Trophoblast cell (in vitro differentiated cells and primary cell): ENCODE results near the gene GPT2.

Experiments used
- DNase-seq, 2 donors: peaks; one replicate each; pipeline ENCODE4 v3.0.0-alpha.2; 2016
- H2AFZ ChIP-seq: 2 replicates; pipeline ENCODE4 v1.6.1; 2013; ENCODE audit warnings: low read length, moderate library complexity, mild to moderate bottlenecking; ENCODE audit not compliant: insufficient read depth, poor library complexity
- H2AK5ac ChIP-seq: 2 replicates; pipeline ENCODE4 v1.6.1; 2013; ENCODE audit warnings: mild to moderate bottlenecking, low read length
- H2BK120ac ChIP-seq: 2 replicates; pipeline ENCODE4 v1.6.1; 2013; ENCODE audit warnings: low read length, mild to moderate bottlenecking, moderate library complexity; ENCODE audit not compliant: insufficient read depth, poor library complexity
- H2BK12ac ChIP-seq: 2 replicates; pipeline ENCODE4 v1.6.1; 2013; ENCODE audit warnings: mild to moderate bottlenecking, low read length, moderate library complexity
- H2BK5ac ChIP-seq: 2 replicates; pipeline ENCODE4 v1.6.1; 2013; ENCODE audit warnings: low read length, low read depth, moderate library complexity, mild to moderate bottlenecking; ENCODE audit not compliant: poor library complexity
- H3K14ac ChIP-seq: 2 replicates; pipeline ENCODE4 v1.6.1; 2013; ENCODE audit warnings: mild to moderate bottlenecking, low read length
- H3K18ac ChIP-seq: 2 replicates; pipeline ENCODE4 v1.6.1; 2013; ENCODE audit warnings: mild to moderate bottlenecking, low read length
- H3K23ac ChIP-seq: 2 replicates; pipeline ENCODE4 v1.6.1; 2013; ENCODE audit warnings: low read length
- H3K27ac ChIP-seq: 2 replicates; pipeline ENCODE4 v1.5.1; 2013; ENCODE audit warnings: low read depth, mild to moderate bottlenecking, inconsistent platforms, low read length, moderate library complexity
- H3K27me3 ChIP-seq: 2 replicates; pipeline ENCODE4 v1.6.1; 2013; ENCODE audit warnings: inconsistent platforms, mild to moderate bottlenecking, low read length, moderate library complexity; ENCODE audit not compliant: insufficient read depth
- H3K36me3 ChIP-seq, 2 experiments: 1 replicate in 1 of 2; 2 replicates in 1 of 2; pipeline ENCODE4 v1.6.1; 2013; ENCODE audit warnings: low read length in 2 of 2, mild to moderate bottlenecking in 2 of 2, moderate library complexity in 1 of 2; ENCODE audit not compliant: insufficient read depth in 2 of 2, control insufficient read depth in 1 of 2
- H3K4ac ChIP-seq: 2 replicates; pipeline ENCODE4 v1.6.1; 2013; ENCODE audit warnings: low read depth, mild to moderate bottlenecking, low read length, moderate library complexity
- H3K4me1 ChIP-seq, 2 experiments: 1 replicate in 1 of 2; 2 replicates in 1 of 2; pipeline ENCODE4 v1.6.1; 2013; ENCODE audit warnings: low read length in 2 of 2, mild to moderate bottlenecking in 2 of 2, moderate library complexity in 1 of 2; ENCODE audit not compliant: insufficient read depth in 2 of 2, control insufficient read depth in 1 of 2
- H3K4me2 ChIP-seq: 2 replicates; pipeline ENCODE4 v1.6.1; 2013; ENCODE audit warnings: inconsistent platforms, mild to moderate bottlenecking, low read length, moderate library complexity
- H3K4me3 ChIP-seq: 2 replicates; pipeline ENCODE4 v1.5.1; 2013; ENCODE audit warnings: mild to moderate bottlenecking, low read depth, low read length, inconsistent platforms
- H3K79me1 ChIP-seq: one replicate; pipeline ENCODE4 v1.6.1; 2013; ENCODE audit warnings: low read length
- H3K79me2 ChIP-seq: 2 replicates; pipeline ENCODE4 v1.6.1; 2013; ENCODE audit warnings: low read length, mild to moderate bottlenecking; ENCODE audit not compliant: control insufficient read depth, insufficient read depth, poor library complexity
- H3K9ac ChIP-seq: 2 replicates; pipeline ENCODE4 v1.6.1; 2013; ENCODE audit warnings: mild to moderate bottlenecking, low read length
- H3K9me3 ChIP-seq: 2 replicates; pipeline ENCODE4 v1.6.1; 2013; ENCODE audit warnings: low read depth, mild to moderate bottlenecking, control low read depth, inconsistent platforms, low read length; ENCODE audit not compliant: insufficient read depth
- H4K12ac ChIP-seq: 2 replicates; pipeline ENCODE4 v1.6.1; 2013; ENCODE audit warnings: low read depth, mild to moderate bottlenecking, low read length, moderate library complexity
- H4K8ac ChIP-seq: 2 replicates; pipeline ENCODE4 v1.6.1; 2013; ENCODE audit warnings: low read depth, mild to moderate bottlenecking, low read length, moderate library complexity
- H4K91ac ChIP-seq: one replicate; pipeline ENCODE4 v1.6.1; 2013; ENCODE audit warnings: low read depth, mild to moderate bottlenecking, low read length, moderate library complexity
- WGBS: extraction: QIAGEN DNeasy Blood & Tissue Kit; methylation state at CpG from one replicate; pipeline ENCODE4 v1.1.7; 2013; ENCODE audit warnings: missing lambda C conversion rate; ENCODE audit not compliant: insufficient read length, insufficient coverage; ENCODE audit errors: extremely low coverage; 5-methylcytosine and 5-hydroxymethylcytosine counted together

GPT2 gene

DNA sequence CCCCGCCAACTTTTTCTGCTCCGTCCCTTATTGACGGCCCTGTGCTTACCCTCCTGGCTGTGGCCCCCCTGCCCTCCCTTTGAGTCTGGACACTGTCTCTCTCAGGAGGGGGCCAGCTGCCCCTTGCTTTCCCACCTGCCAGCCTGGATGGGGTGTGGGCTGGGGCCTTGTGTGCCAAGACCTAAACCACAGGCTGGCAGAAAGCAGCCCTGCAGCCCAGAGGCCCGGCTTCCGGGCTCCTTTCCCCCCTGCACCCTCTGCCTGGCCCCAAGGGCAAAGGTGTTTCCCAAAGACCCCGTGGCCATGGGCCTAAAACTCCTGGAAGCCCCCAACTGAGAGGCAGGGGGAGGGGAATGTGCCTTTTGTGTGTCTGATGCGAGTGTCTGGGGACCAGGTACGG lies 17.5 kb downstream of the GPT2 start:
- no peak overlapping the region for H3K4me3 ChIP-seq
- H3K4ac ChIP-seq = no peak overlapping the region
- no peak overlapping the region for H4K12ac ChIP-seq
- peaks cover 3% of the 10 kb centered on the region for H3K79me1 ChIP-seq
- H3K14ac ChIP-seq = no peak overlapping the region
- H3K9me3 ChIP-seq = peaks cover 5% of the 10 kb centered on the region
- no peaks in the 10 kb centered on the region for H3K27me3 ChIP-seq
- DNase-seq = no peak
- no peak overlapping the region for H2AK5ac ChIP-seq
- H3K23ac ChIP-seq = no peak overlapping the region
- no peak overlapping the region for H4K91ac ChIP-seq
- no peak overlapping the region for H2BK12ac ChIP-seq
- no peak overlapping the region for H4K8ac ChIP-seq
- H2AFZ ChIP-seq = no peak overlapping the region
- H3K4me1 ChIP-seq = peaks cover 14 to 15% of the 10 kb centered on the region in 2 experiments
- WGBS = no CpG with 5 or more reads among the region's 8 CpGs
- no peak overlapping the region for H3K27ac ChIP-seq
- no peak overlapping the region for H3K4me2 ChIP-seq
- H3K9ac ChIP-seq = no peak overlapping the region
- H2BK5ac ChIP-seq = no peak overlapping the region
- H3K79me2 ChIP-seq = peaks cover 4% of the 10 kb centered on the region
- no peak overlapping the region for H3K18ac ChIP-seq
- peaks cover 42 to 50% of the 10 kb centered on the region in 2 experiments for H3K36me3 ChIP-seq
- no peak overlapping the region for H2BK120ac ChIP-seq

DNA sequence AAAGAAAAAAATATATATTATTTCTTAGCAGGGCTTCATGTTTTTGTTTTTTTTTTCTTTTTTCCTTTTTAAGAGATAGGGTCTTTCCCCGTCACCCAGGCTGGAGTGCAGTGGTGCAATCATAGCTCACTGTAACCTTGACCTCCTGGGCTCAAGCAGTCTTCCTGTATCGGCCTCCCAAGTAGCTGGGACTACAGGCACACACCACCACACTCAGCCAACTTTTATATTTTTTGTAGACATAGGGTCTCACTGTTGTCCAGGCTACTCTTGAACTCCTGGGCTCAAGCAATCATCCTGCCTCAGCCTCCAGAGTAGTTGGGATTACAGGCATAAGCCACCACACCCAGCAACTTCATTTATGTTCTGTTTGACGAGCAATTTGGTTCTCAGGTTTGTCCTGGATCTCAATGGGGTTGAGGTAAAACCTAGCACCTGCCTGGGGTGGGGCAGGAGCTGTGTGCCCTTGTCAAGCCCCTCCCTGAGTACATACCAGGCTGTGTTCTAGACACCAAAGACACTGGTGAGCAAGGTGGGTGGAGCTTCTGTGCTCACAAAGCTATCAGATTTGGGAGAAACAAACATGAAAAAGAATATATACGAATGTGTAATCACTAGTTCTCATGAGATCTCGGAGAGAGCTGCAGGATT lies 19.2 kb downstream of the GPT2 start:
- Histone ChIP-seq H3K27me3 (no peaks in the 10 kb centered on the region), H3K4ac (no peak overlapping the region), H3K18ac (no peak overlapping the region), H2BK120ac (no peak overlapping the region), H2AFZ (no peak overlapping the region), H3K4me2 (no peak overlapping the region), H3K79me1 (peaks cover 6% of the 10 kb centered on the region), H3K36me3 (peaks cover 47 to 50% of the 10 kb centered on the region in 2 experiments), H4K8ac (no peak overlapping the region), H3K14ac (no peak overlapping the region), H2BK5ac (no peak overlapping the region), H3K4me3 (no peak overlapping the region), H3K79me2 (no peaks in the 10 kb centered on the region), H3K4me1 (peaks cover 10 to 15% of the 10 kb centered on the region in 2 experiments), H4K91ac (no peak overlapping the region), H4K12ac (no peak overlapping the region), H3K27ac (no peak overlapping the region), H3K23ac (no peak overlapping the region), H3K9ac (no peak overlapping the region), H2AK5ac (no peak overlapping the region), H2BK12ac (no peak overlapping the region), H3K9me3 (peaks cover 5% of the 10 kb centered on the region)
- WGBS = no CpG with 5 or more reads among the region's 5 CpGs
- no peak for DNase-seq

DNA sequence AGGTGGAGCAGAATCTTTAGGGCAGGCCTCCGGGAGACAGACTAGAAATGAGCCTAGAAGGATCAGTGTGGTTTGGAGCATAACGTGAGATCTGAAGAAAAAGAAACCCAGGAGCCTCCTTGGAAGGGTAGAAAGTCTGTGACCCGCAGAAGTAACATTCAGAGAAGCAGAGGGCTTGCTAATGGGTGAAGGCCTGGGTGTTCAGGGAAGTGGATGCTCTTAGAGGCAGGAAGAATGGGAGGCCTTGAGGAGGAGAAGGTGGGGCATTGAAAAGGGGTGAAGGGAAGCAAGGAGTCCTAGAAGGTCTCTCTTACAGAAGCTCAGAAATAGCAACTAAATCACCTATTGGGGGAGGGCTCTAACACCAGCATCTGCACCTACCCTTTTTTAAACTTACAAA lies 20.3 kb downstream of the GPT2 start:
- Histone ChIP-seq H3K4me2 (no peak overlapping the region), H3K27ac (no peak overlapping the region)
- no peak for DNase-seq

DNA sequence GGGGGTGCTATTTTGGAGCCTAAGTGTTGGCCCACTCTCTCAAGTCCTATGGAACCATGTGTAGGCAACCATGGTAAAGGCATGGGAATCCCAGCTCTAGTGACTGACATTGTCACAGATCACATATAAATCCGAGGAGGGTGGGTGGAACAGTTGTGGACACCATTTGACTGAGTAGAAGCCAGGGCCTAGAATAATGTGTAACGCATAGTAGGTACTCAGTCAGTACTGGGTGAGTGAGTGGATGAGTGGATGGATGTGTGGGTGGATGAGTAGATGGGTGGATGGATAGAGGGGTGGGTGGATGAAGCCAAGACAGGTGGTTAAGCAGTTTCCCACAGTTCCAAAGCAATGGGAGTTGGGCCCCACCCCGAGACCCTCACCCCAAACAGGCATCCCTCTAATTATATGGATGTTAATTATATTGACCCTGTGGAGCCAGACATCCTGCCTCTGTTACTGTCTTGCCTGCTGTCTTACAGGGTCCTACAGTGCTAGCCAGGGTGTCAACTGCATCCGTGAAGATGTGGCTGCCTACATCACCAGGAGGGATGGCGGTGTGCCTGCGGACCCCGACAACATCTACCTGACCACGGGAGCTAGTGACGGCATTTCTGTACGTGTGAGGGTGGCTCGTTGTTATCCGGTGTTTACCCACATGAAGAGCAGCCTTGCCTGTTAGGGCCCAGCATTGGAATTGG lies 22.3 kb downstream of the GPT2 start:
- Histone ChIP-seq H3K27me3 (no peaks in the 10 kb centered on the region), H2BK12ac (no peak overlapping the region), H3K4me1 (peaks cover 3 to 6% of the 10 kb centered on the region in 2 experiments), H3K14ac (no peak overlapping the region), H2BK120ac (no peak overlapping the region), H3K9ac (no peak overlapping the region), H3K18ac (no peak overlapping the region), H2BK5ac (no peak overlapping the region), H3K9me3 (peaks cover 1% of the 10 kb centered on the region), H4K91ac (no peak overlapping the region), H3K27ac (no peak overlapping the region), H3K4me2 (no peak overlapping the region), H3K36me3 (peaks cover 40 to 43% of the 10 kb centered on the region in 2 experiments), H3K4ac (no peak overlapping the region), H4K8ac (no peak overlapping the region), H3K4me3 (no peak overlapping the region), H2AFZ (no peak overlapping the region), H3K79me2 (no peaks in the 10 kb centered on the region), H3K23ac (no peak overlapping the region), H2AK5ac (no peak overlapping the region), H4K12ac (no peak overlapping the region), H3K79me1 (peaks cover 6% of the 10 kb centered on the region)
- no CpG with 5 or more reads among the region's 12 CpGs for WGBS
- DNase-seq = no peak

More for the DNA sequence above, 20.3 kb downstream of the GPT2 start:
- Histone ChIP-seq H3K9me3 (peaks cover 5% of the 10 kb centered on the region), H3K4me3 (no peak overlapping the region), H3K36me3 (peaks cover 46 to 49% of the 10 kb centered on the region in 2 experiments), H3K18ac (no peak overlapping the region), H3K4ac (no peak overlapping the region), H4K12ac (no peak overlapping the region), H3K9ac (no peak overlapping the region), H2AFZ (no peak overlapping the region), H2AK5ac (no peak overlapping the region), H3K79me2 (no peaks in the 10 kb centered on the region), H4K91ac (no peak overlapping the region), H2BK12ac (no peak overlapping the region), H3K14ac (no peak overlapping the region), H3K4me1 (peaks cover 6 to 12% of the 10 kb centered on the region in 2 experiments), H3K23ac (no peak overlapping the region), H3K27me3 (no peaks in the 10 kb centered on the region), H4K8ac (no peak overlapping the region), H2BK120ac (no peak overlapping the region), H3K79me1 (peaks cover 6% of the 10 kb centered on the region), H2BK5ac (no peak overlapping the region)
- WGBS = no CpG with 5 or more reads among the region's 3 CpGs
